Heart right ventricle (tissue), 16 donors: ENCODE results near the gene CAMK1D. TPM values are rescaled to one million over a fixed set of nuclear protein-coding genes. Genes with fewer than 3 reads are reported as not detected.

ENCODE experiments used
- ATAC-seq, 8 donors: fragments of 200-7000 bp; cut with Tn5 transposase; one replicate each; pipeline ENCODE4 v1.9.1; 2020; ENCODE audit warnings: mild to moderate bottlenecking in 8 of 8, moderate library complexity in 8 of 8, moderate number of reproducible peaks in 1 of 8
- DNase-seq, 2 donors: peaks; one replicate each; pipeline ENCODE4 v3.0.0-alpha.2; 2020
- H3K27ac ChIP-seq, 10 donors: fragments of 200-600 bp; sonication (generic) in 2 of 10; one replicate each; pipeline versions ENCODE4 v1.5.0 to v1.8.0; 2020 to 2022; ENCODE audit warnings: mild to moderate bottlenecking in 3 of 10
- H3K27me3 ChIP-seq, 7 donors: fragments of 200-600 bp; one replicate each; pipeline ENCODE4 v1.8.0; 2021 to 2022; ENCODE audit warnings: mild to moderate bottlenecking in 2 of 7
- H3K36me3 ChIP-seq, 9 donors: fragments of 200-600 bp; sonication (generic) in 1 of 9; one replicate each; pipeline versions ENCODE4 v1.5.0 to v1.8.0; 2020 to 2022; ENCODE audit warnings: mild to moderate bottlenecking in 2 of 9
- H3K4me1 ChIP-seq, 9 donors: fragments of 200-600 bp; sonication (generic) in 1 of 9; one replicate each; pipeline versions ENCODE4 v1.5.0 to v1.8.0; 2020 to 2022; ENCODE audit warnings: mild to moderate bottlenecking in 4 of 9
- H3K4me3 ChIP-seq, 10 donors: fragments of 200-600 bp; sonication (generic) in 2 of 10; one replicate each; pipeline versions ENCODE4 v1.5.0 to v1.8.0; 2020 to 2022; ENCODE audit warnings: mild to moderate bottlenecking in 7 of 10, moderate library complexity in 2 of 10
- H3K9me3 ChIP-seq, 11 donors: fragments of 200-600 bp in 10 of 11; sonication (generic) in 2 of 11; one replicate each; pipeline versions ENCODE4 v1.5.0 to v1.8.0; 2013 to 2022; ENCODE audit warnings: mild to moderate bottlenecking in 2 of 11, control low read depth in 1 of 11, moderate library complexity in 1 of 11
- CTCF ChIP-seq, 9 donors: fragments of 200-600 bp; sonication (generic) in 2 of 9; IDR thresholded peaks; one replicate each; pipeline versions ENCODE4 v1.5.0 to v1.8.0; 2021 to 2022; ENCODE audit warnings: antibody characterized with exemption in 9 of 9, mild to moderate bottlenecking in 5 of 9, moderate library complexity in 1 of 9
- WGBS, 2 donors: extraction: QIAGEN DNeasy Blood & Tissue Kit; methylation state at CpG; one replicate each; pipeline ENCODE4 v1.1.7; 2013; ENCODE audit warnings: inconsistent platforms in 1 of 2; 5-methylcytosine and 5-hydroxymethylcytosine counted together
- intact Hi-C, 10 donors: fragments of 100-400 bp; cut with DNase I; formaldehyde crosslinking; loops; one replicate each; pipeline versions ENCODE4 v1.11.1 to v1.14.2; 2022
- microRNA-seq, 2 donors: library from miRNA; unstranded; fragments of <30 nt; microRNA quantifications; one replicate each; pipeline ENCODE4 v1.2.0, GENCODE V29; 2021
- polyA plus RNA-seq, 2 donors: library from polyadenylated mRNA; stranded (reverse); fragments of 200-250 nt; gene quantifications; one replicate each; pipeline ENCODE4 v1.2.3, GENCODE V29; 2013
- total RNA-seq, 10 donors: library from RNA; stranded (reverse); fragmentation: NEBNext Ultra II Directional in 3 of 10; extraction: Animal tissue kit (Norgen Biotek cat#: 25700) in 3 of 10; gene quantifications; one replicate each; pipeline versions ENCODE4 v1.2.1 to v1.2.4, GENCODE V29; 2021 to 2023
- donor health status: Arrhythmogenic right ventricular cardiomyopathy.
- donor health status: ischemic (EF 13 %, LVEDD 7.1; RV severe dilation, severe dysfunction).
- donor health status: healthy with polysubstance abuse.
- donor health status: DM: no; HTN: yes; CAD: no.
- donor health status: DM: no; HTN: no; CAD: no.
- donor health status: ischemic (EF 25% LVEDD 6.9; RV normal size, moderate dysfunction).
- donor health status: ischemic (EF 25% LVEDD 5.7; RV mildly dilated, moderate dysfunction).
- donor health status: healthy.
- donor health status: DM: yes; HTN: yes; CAD: no.
- donor health status: Ischemic cardiomyopathy.
- donor health status: ischemic (EF 35%, LVEDD 5.7; RV mildly dilated, moderate dysfunction).
- donor health status: nonischemic (EF 11% LVEDD 7.7; RV severe dilation, severe dysfunction).
- donor health status: DM: yes; HTN: yes; CAD: no.
- donor health status: PGD.
- donor health status: ischemic (EF 29% LVEDD 5.4; RV normal size, mild dysfunction).
- donor health status: nonischemic (EF 23%, LVEDD 6.1; RV moderate dilation, normal function).

The CAMK1D gene
- total and polyA plus RNA-seq, 12 donors, result 1.3 to 17.7 (median 2.6) TPM

- no peak overlapping the region for H3K27ac ChIP-seq
- H3K4me1 ChIP-seq, result peaks cover 0 to 15% (median 0%) of the 10 kb centered on the region in 9 donors
- DNase-seq (no peak), ATAC-seq (no peak)
- H3K36me3 ChIP-seq, result no peaks in the 10 kb centered on the region
- peaks cover 0 to 5% (median 0%) of the 10 kb centered on the region in 11 donors for H3K9me3 ChIP-seq
- no peak overlapping the region for H3K4me3 ChIP-seq
- intact Hi-C loops, result no loop called here
- WGBS, 2 donors, result 82 to 91% methylated on average over 6 of the region's 6 CpGs
- no peak for TF ChIP-seq CTCF (IDR thresholded peaks at IDR 0.05)
- peaks cover 0 to 10% (median 0%) of the 10 kb centered on the region in 7 donors for H3K27me3 ChIP-seq
Observed at GRCh38 chr10:12884851-12885250, 535.5 kb downstream of the CAMK1D start.

Small RNA genes lying within 50 kb of the gene (microRNA-seq; reads per million reads assigned to microRNA genes)
- gene MIR4480 (0 reads per million in 2 donors), gene MIR4481 (0 reads per million in 2 donors), gene MIR548Q (0 reads per million in 2 donors)

Other genes starting within 250 kb of the CAMK1D start
- 10 to 100 TPM in 8 of 10 donors, 1 to 10 TPM in 2; 5.8 to 17.8 (median 11.1) TPM for gene SEC61A2, start 219.9 kb upstream of the CAMK1D start, total RNA-seq
- gene SEC61A2, start 219.9 kb upstream of the CAMK1D start, polyA plus RNA-seq, result 1 to 10 TPM; 5.9 to 6.2 TPM
- 10 to 100 TPM in 3 of 10 donors, 1 to 10 TPM in 7; 3.3 to 15.4 (median 7.0) TPM for gene NUDT5, start 153.7 kb upstream of the CAMK1D start, total RNA-seq
- gene NUDT5, start 153.7 kb upstream of the CAMK1D start, polyA plus RNA-seq, result 10 to 100 TPM in 1 of 2 donors, 1 to 10 TPM in 1; 9.7 to 22.9 TPM
- gene CDC123, start 153.4 kb upstream of the CAMK1D start, total RNA-seq, result 10 to 100 TPM; 35.0 to 57.6 (median 47.3) TPM
- 10 to 100 TPM; 22.2 to 47.5 TPM for gene CDC123, start 153.4 kb upstream of the CAMK1D start, polyA plus RNA-seq